ENCODE data around the gene PDCD10.

PDCD10 gene

DNA sequence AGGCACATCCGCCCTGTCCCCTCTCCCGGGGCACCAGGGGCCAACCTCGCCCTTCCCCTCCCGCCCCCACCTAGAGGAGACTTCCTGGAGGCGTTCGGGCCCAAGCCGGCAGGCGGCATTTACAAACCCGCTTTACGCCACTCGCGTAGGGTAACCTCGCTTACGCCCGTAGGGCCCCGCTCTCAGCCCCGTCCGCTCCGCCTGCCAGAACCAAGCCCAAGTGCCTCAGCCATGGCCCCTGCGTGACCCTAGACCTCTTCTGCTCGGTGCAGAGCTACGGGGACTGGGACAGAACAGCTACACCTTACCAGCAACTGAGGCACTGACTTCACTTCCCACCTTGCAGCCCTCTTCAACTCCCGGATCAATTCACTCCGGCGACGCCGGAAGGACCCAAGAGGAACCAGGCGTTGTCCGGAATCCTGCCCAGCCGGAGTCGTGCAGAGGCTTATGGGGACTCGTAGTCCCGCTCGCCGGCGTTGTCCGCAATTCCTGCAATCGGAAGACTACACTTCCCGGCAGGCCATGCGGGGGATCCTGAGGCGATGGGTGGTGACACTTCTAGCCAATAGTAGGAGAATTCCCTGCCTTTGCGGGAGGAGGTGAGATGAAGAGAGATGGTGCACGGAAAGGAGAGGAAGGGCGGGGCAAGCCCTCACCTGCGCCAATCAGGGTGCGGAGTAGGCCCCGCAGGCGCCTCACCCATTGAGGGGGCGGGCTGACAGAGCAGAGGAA is at the start of gene PDCD10:
Gene PDCD10, minus strand, starts transcription at position 395 of the 735 bp plus-strand sequence. CDS start 14,735 bp downstream, outside the sequence.
- H3K4me3 ChIP-seq (ENCODE audit: low read length) = peak within 1 kb of the TSS; percentile 84
- no peaks in the 10 kb centered on the region for H3K4me1 ChIP-seq (ENCODE audit: control insufficient read depth, insufficient read depth, low read length)
- H3K36me3 ChIP-seq (ENCODE audit: control insufficient read depth, insufficient read depth, low read length) = no peaks in the 10 kb centered on the region
- no peaks in the 10 kb centered on the region for H3K9me3 ChIP-seq (ENCODE audit: control insufficient read depth, insufficient read depth, low read length)
- H3K27ac ChIP-seq (ENCODE audit: low read length) = no peak within 1 kb of the TSS
- no peaks in the 10 kb centered on the region for H3K27me3 ChIP-seq (ENCODE audit: control insufficient read depth, insufficient read depth, low read length)
- no CpG with 5 or more reads among the region's 49 CpGs for WGBS (ENCODE audit: insufficient coverage, insufficient read length)
- peak; percentile 96 for DNase-seq (ENCODE audit: low read depth, low spot score)

DNA sequence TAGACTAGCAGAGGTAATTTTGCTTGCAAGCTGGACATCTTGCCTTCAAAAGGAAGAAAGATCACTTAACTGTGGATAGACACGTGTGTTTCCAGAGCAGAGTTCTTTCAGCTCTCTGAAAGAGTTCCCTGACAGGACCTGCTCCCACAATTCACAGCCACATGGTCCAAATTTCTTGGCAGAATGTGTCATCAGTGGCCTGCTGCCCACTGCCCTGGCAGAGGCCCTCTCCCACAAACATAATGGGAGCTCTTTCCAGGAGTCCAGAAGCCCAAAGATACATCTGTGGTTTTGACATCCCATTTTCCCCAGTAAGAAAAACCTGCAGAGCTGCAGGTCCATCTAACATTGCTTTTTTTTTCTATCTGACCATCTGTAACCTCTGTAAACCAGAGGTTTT is 49.1 kb upstream of the PDCD10 start:
- Histone ChIP-seq H3K27me3 (ENCODE audit: control insufficient read depth, insufficient read depth, low read length) (no peaks in the 10 kb centered on the region), H3K9me3 (ENCODE audit: control insufficient read depth, insufficient read depth, low read length) (no peaks in the 10 kb centered on the region), H3K36me3 (ENCODE audit: control insufficient read depth, insufficient read depth, low read length) (no peaks in the 10 kb centered on the region), H3K27ac (ENCODE audit: low read length) (no peak overlapping the region), H3K4me3 (ENCODE audit: low read length) (no peak overlapping the region), H3K4me1 (ENCODE audit: control insufficient read depth, insufficient read depth, low read length) (no peaks in the 10 kb centered on the region)
- DNase-seq (ENCODE audit: low read depth, low spot score) = no peak
- WGBS (ENCODE audit: insufficient coverage, insufficient read length) = no CpG with 5 or more reads among the region's 1 CpG

DNA sequence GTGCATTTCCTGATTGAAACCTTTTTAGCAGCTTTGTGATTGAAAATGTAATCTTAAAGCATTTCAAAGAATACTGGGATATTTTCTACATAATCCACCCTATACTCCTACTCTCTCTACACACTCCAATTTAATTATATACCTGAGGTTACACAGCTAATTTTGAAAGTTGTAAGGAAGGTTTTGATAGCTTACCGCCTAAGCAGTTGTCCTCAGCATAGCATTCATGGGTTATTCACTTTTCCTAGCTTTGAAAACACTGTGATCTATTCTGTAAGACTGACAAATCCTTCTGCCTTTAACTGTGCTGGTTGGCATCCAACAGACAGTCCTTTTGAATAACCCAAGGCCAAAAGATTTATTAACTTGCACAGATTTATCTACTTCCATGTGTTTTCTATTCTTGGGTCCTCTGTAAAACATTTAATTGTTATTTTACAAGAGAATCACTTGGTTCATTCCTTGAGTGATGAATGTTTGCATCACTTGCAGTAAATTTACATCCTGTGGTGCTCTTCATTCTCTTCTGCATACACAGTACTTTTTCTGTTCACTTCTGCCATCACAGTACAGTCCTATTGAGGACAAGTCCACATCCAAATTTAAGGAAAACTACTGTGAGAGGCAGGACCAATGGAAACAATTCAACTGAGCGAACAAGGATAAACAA is 45.7 kb upstream of the PDCD10 start:
- Histone ChIP-seq H3K4me1 (ENCODE audit: control insufficient read depth, insufficient read depth, low read length) (no peaks in the 10 kb centered on the region), H3K4me3 (ENCODE audit: low read length) (no peak overlapping the region), H3K27ac (ENCODE audit: low read length) (no peak overlapping the region), H3K36me3 (ENCODE audit: control insufficient read depth, insufficient read depth, low read length) (no peaks in the 10 kb centered on the region), H3K27me3 (ENCODE audit: control insufficient read depth, insufficient read depth, low read length) (no peaks in the 10 kb centered on the region), H3K9me3 (ENCODE audit: control insufficient read depth, insufficient read depth, low read length) (no peaks in the 10 kb centered on the region)
- DNase-seq (ENCODE audit: low read depth, low spot score) = no peak
- WGBS (ENCODE audit: insufficient coverage, insufficient read length) = no CpG with 5 or more reads among the region's 2 CpGs

DNA sequence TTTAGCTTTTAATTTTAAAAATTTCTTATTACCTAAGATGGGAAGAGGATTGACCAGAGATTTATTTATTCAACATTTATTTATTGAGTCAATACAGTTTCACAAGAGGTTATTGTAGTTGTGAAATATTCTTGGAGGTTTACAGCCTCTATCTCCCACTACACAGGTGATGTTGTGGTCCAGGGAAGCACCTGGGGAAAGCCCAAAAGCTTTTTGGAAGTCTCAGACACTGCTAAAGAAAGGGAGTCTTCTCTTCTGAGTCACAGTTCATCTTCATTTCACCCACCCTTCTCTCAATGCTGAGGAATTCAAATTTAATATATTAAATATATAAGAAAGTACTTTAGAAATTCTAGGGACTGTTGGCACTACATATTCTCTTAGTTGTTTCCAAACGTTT is 42.7 kb upstream of the PDCD10 start:
- H3K27ac ChIP-seq (ENCODE audit: low read length) = no peak overlapping the region
- no CpG with 5 or more reads among the region's 1 CpG for WGBS (ENCODE audit: insufficient coverage, insufficient read length)
- no peaks in the 10 kb centered on the region for H3K36me3 ChIP-seq (ENCODE audit: control insufficient read depth, insufficient read depth, low read length)
- no peak overlapping the region for H3K4me3 ChIP-seq (ENCODE audit: low read length)
- H3K27me3 ChIP-seq (ENCODE audit: control insufficient read depth, insufficient read depth, low read length) = no peaks in the 10 kb centered on the region
- no peak for DNase-seq (ENCODE audit: low read depth, low spot score)
- H3K4me1 ChIP-seq (ENCODE audit: control insufficient read depth, insufficient read depth, low read length) = no peaks in the 10 kb centered on the region
- H3K9me3 ChIP-seq (ENCODE audit: control insufficient read depth, insufficient read depth, low read length) = no peaks in the 10 kb centered on the region

DNA sequence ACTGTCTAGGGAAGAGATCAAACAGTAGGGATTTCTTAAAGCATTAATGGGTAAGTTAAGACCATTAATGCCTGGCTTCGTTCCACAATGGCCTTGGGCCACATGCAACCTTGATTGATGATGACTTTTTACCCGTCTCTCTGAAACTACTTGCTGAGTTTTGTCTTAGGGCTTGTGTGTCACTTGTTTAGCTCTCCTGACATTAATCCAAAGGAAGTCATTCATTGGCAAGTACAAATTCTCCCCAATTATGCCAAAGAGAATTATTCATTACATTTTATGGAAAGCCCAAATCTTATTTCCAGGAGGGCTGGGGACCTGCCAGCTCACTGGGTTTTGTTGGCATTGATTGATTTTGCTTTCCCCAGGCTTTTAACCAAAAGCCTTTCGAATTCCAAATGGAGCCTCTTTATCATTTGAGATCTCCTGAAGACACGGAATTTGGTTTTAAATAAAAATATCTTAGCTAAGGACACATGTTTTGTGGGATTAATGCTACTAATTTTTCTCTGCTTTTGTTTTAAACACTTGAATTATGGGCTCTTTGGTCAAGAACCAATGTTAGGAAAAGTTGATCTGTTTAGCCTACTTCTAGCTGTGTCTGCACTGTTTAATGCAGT is 41.5 kb upstream of the PDCD10 start:
- no peak for DNase-seq (ENCODE audit: low read depth, low spot score)
- WGBS (ENCODE audit: insufficient coverage, insufficient read length) = no CpG with 5 or more reads among the region's 4 CpGs
- Histone ChIP-seq H3K4me1 (ENCODE audit: control insufficient read depth, insufficient read depth, low read length) (no peaks in the 10 kb centered on the region), H3K27me3 (ENCODE audit: control insufficient read depth, insufficient read depth, low read length) (no peaks in the 10 kb centered on the region), H3K27ac (ENCODE audit: low read length) (no peak overlapping the region), H3K4me3 (ENCODE audit: low read length) (no peak overlapping the region), H3K9me3 (ENCODE audit: control insufficient read depth, insufficient read depth, low read length) (no peaks in the 10 kb centered on the region), H3K36me3 (ENCODE audit: control insufficient read depth, insufficient read depth, low read length) (no peaks in the 10 kb centered on the region)

DNA sequence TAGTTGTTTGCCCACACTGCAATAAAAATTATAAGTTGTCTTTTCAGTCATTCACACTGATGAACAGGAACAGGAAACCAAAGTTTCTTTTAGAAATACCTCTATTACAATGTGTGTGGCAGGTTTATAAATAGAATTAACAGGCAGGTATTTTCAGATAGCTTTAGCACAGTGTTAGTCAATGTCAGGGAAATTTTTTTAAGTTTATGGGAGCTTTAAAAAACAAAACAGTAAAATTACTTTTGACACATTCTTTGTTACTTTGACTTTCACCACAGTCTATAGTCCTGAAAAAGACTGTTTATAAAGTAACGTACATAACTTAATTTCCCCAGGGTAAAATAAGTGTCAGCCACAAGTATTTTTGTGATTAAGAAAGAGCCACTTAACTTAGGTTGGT is 38.9 kb upstream of the PDCD10 start:
- WGBS (ENCODE audit: insufficient coverage, insufficient read length) = no CpG with 5 or more reads among the region's 1 CpG
- no peaks in the 10 kb centered on the region for H3K4me1 ChIP-seq (ENCODE audit: control insufficient read depth, insufficient read depth, low read length)
- H3K27ac ChIP-seq (ENCODE audit: low read length) = no peak overlapping the region
- H3K9me3 ChIP-seq (ENCODE audit: control insufficient read depth, insufficient read depth, low read length) = no peaks in the 10 kb centered on the region
- H3K27me3 ChIP-seq (ENCODE audit: control insufficient read depth, insufficient read depth, low read length) = no peaks in the 10 kb centered on the region
- no peak for DNase-seq (ENCODE audit: low read depth, low spot score)
- no peaks in the 10 kb centered on the region for H3K36me3 ChIP-seq (ENCODE audit: control insufficient read depth, insufficient read depth, low read length)
- H3K4me3 ChIP-seq (ENCODE audit: low read length) = no peak overlapping the region

DNA sequence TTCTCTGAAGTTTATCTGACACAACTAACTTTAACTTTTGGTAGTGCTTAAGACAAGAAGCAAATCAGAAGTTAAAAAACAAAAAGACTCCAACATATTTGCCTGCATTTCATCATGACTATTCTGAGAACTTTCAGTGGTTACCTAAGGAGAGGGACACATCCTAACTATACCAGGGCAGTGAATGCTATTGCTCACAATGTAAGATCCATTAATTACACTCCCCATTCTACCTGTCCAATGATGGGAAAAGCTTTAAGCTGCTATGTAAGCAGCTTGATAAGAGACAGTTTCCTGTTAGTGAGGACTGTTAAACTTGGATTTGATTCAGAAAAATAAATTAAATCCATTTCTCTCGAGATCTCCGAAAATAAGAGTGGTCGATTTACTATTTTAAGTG is 38.3 kb upstream of the PDCD10 start:
- no peak for DNase-seq (ENCODE audit: low read depth, low spot score)
- Histone ChIP-seq H3K9me3 (ENCODE audit: control insufficient read depth, insufficient read depth, low read length) (no peaks in the 10 kb centered on the region), H3K4me3 (ENCODE audit: low read length) (no peak overlapping the region), H3K27me3 (ENCODE audit: control insufficient read depth, insufficient read depth, low read length) (no peaks in the 10 kb centered on the region), H3K4me1 (ENCODE audit: control insufficient read depth, insufficient read depth, low read length) (no peaks in the 10 kb centered on the region), H3K27ac (ENCODE audit: low read length) (no peak overlapping the region), H3K36me3 (ENCODE audit: control insufficient read depth, insufficient read depth, low read length) (no peaks in the 10 kb centered on the region)
- no CpG with 5 or more reads among the region's 3 CpGs for WGBS (ENCODE audit: insufficient coverage, insufficient read length)

DNA sequence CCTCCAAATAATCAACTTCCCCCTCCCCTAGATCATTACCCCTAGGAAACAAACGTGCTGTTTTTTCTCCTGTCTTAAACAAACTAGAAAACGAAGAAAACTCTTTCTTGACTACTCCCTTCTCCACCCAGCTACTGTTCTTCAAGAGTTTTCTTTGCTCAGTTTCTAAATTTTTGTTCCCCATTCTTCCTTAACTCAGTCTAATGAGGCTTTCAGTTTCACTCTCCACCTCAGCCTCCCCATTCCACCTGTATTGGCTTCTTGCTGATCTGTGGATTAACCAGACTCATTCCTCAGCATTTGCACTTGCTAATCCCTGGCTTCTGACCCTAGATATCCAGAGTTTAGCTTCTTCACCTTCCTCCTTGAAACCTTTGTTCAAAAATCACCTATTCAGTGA is 27.6 kb upstream of the PDCD10 start:
- no peak overlapping the region for H3K27ac ChIP-seq (ENCODE audit: low read length)
- no peak overlapping the region for H3K4me3 ChIP-seq (ENCODE audit: low read length)
- H3K27me3 ChIP-seq (ENCODE audit: control insufficient read depth, insufficient read depth, low read length) = no peaks in the 10 kb centered on the region
- H3K36me3 ChIP-seq (ENCODE audit: control insufficient read depth, insufficient read depth, low read length) = 0 out of 2 replicates have a peak, but pooled peaks cover 2% of the 10 kb centered on the region
- H3K9me3 ChIP-seq (ENCODE audit: control insufficient read depth, insufficient read depth, low read length) = no peaks in the 10 kb centered on the region
- no peaks in the 10 kb centered on the region for H3K4me1 ChIP-seq (ENCODE audit: control insufficient read depth, insufficient read depth, low read length)
- no CpG with 5 or more reads among the region's 2 CpGs for WGBS (ENCODE audit: insufficient coverage, insufficient read length)
- DNase-seq (ENCODE audit: low read depth, low spot score) = no peak

DNA sequence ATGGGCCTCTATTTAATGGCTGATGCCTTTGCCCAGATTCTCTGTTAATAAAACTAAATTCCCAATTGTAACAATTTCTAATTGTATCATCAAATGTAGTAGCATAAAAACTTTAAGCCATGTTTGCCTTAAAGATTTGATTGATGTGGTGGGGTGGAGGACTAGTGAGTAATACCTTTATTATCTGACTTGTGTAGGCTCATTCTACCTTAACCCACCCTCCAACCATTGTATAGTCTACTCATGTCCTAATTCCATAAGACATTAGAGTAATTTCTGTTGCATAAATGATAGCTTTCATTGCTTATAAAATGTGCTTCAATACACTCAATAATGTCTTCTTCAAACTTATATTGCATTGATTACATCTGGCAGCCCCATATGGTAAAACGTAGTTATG is 26.6 kb upstream of the PDCD10 start:
- WGBS (ENCODE audit: insufficient coverage, insufficient read length) = no CpG with 5 or more reads among the region's 1 CpG
- no peaks in the 10 kb centered on the region for H3K9me3 ChIP-seq (ENCODE audit: control insufficient read depth, insufficient read depth, low read length)
- no peaks in the 10 kb centered on the region for H3K27me3 ChIP-seq (ENCODE audit: control insufficient read depth, insufficient read depth, low read length)
- no peak overlapping the region for H3K4me3 ChIP-seq (ENCODE audit: low read length)
- no peaks in the 10 kb centered on the region for H3K4me1 ChIP-seq (ENCODE audit: control insufficient read depth, insufficient read depth, low read length)
- DNase-seq (ENCODE audit: low read depth, low spot score) = no peak
- no peak overlapping the region for H3K27ac ChIP-seq (ENCODE audit: low read length)
- H3K36me3 ChIP-seq (ENCODE audit: control insufficient read depth, insufficient read depth, low read length) = 0 out of 2 replicates have a peak, but pooled peaks cover 2% of the 10 kb centered on the region

DNA sequence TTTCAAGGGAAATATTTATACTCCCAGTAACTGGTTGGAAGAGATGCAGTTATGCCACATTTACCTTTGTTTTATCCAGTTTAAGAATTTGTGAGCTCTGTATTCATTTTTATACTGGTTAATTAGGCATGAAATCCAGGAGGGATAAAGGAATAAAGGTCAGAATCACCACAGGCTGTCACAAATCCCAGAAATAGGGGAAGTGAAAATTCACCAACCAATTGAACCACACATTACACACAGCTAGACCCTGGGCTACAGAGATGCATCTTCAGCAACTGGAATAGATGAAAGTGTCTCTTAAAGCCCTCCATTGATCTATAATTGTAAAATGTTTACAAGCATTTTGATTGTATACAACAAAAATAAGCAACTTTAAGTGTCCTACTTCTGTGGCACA is 19.4 kb upstream of the PDCD10 start:
- no peak overlapping the region for H3K27ac ChIP-seq (ENCODE audit: low read length)
- H3K36me3 ChIP-seq (ENCODE audit: control insufficient read depth, insufficient read depth, low read length) = no peaks in the 10 kb centered on the region
- H3K27me3 ChIP-seq (ENCODE audit: control insufficient read depth, insufficient read depth, low read length) = no peaks in the 10 kb centered on the region
- DNase-seq (ENCODE audit: low read depth, low spot score) = no peak
- H3K9me3 ChIP-seq (ENCODE audit: control insufficient read depth, insufficient read depth, low read length) = no peaks in the 10 kb centered on the region
- H3K4me3 ChIP-seq (ENCODE audit: low read length) = no peak overlapping the region
- H3K4me1 ChIP-seq (ENCODE audit: control insufficient read depth, insufficient read depth, low read length) = no peaks in the 10 kb centered on the region

Measured in iPS DF 6.9 (cell line).